Mammary epithelial cell (primary cell): ENCODE results near the gene ODC1.

Source experiments
- EZH2 ChIP-seq: IDR thresholded peaks from 2 replicates; pipeline ENCODE4 v1.6.1; 2012; ENCODE audit warnings: low read length, inconsistent platforms, borderline replicate concordance
- TF ChIP-seq, protein P1 (sequence below), 2 donors: IDR thresholded peaks in 1 of 2; conservative IDR thresholded peaks in 1 of 2; 2 replicates each; pipeline ENCODE4 v1.5.1; 2011 to 2012; ENCODE audit warnings: inconsistent platforms in 2 of 2, low read length in 2 of 2, mild to moderate bottlenecking in 2 of 2, control low read depth in 1 of 2, low read depth in 1 of 2; ENCODE audit not compliant: insufficient read depth in 1 of 2; ENCODE audit errors: extremely low read depth in 1 of 2

DNA sequence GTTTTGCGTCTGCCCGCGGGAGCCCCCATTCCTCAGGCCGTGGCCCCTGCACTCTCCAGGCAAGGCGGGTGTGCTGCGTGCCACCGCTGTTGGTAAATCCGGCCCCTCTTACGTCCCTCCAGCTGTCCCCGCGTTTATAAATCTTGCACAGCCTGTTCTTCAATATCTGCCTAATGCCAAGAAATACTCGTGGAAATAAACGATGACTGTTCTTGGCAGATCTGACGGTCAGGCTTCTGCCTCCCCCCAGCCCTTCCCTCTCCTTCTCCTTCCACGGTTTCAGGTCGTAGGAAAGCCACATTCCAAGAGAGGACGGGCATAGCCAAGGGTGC is 20.5 kb downstream of the ODC1 start:
- TF ChIP-seq, protein P1, sequence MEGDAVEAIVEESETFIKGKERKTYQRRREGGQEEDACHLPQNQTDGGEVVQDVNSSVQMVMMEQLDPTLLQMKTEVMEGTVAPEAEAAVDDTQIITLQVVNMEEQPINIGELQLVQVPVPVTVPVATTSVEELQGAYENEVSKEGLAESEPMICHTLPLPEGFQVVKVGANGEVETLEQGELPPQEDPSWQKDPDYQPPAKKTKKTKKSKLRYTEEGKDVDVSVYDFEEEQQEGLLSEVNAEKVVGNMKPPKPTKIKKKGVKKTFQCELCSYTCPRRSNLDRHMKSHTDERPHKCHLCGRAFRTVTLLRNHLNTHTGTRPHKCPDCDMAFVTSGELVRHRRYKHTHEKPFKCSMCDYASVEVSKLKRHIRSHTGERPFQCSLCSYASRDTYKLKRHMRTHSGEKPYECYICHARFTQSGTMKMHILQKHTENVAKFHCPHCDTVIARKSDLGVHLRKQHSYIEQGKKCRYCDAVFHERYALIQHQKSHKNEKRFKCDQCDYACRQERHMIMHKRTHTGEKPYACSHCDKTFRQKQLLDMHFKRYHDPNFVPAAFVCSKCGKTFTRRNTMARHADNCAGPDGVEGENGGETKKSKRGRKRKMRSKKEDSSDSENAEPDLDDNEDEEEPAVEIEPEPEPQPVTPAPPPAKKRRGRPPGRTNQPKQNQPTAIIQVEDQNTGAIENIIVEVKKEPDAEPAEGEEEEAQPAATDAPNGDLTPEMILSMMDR (conservative IDR thresholded peaks at IDR 0.05 in 1 of 2, IDR thresholded peaks at IDR 0.05 in 1 of 2; ENCODE audit: extremely low read depth in 1 of 2, insufficient read depth in 1 of 2, low read depth in 1 of 2, low read length in 2 of 2) = no peak
- TF ChIP-seq EZH2 = no peak
